Liver (tissue), 9 donors: ENCODE data around the gene TXNL1. TPM values are rescaled to one million over a fixed set of nuclear protein-coding genes. Genes with fewer than 3 reads are reported as not detected.

Experiments
- DNase-seq: peaks from one replicate; pipeline ENCODE4 v3.0.0-alpha.2; 2017; ENCODE audit warnings: low spot score
- H3K27ac ChIP-seq, 2 donors: one replicate each; pipeline ENCODE4 v1.7.0; 2013; ENCODE audit warnings: inconsistent platforms in 2 of 2, low read length in 2 of 2, control low read depth in 1 of 2, low read depth in 1 of 2, mild to moderate bottlenecking in 1 of 2
- H3K27me3 ChIP-seq, 4 donors: one replicate each; pipeline versions ENCODE4 v1.6.1 to v1.7.0; 2013; ENCODE audit warnings: low read length in 3 of 4, inconsistent platforms in 1 of 4, mild to moderate bottlenecking in 1 of 4, moderate library complexity in 1 of 4; ENCODE audit not compliant: control insufficient read depth in 4 of 4, insufficient read depth in 4 of 4
- H3K36me3 ChIP-seq, 4 donors: one replicate each; pipeline versions ENCODE4 v1.6.1 to v1.7.0; 2013; ENCODE audit warnings: low read length in 3 of 4, mild to moderate bottlenecking in 3 of 4, low read depth in 1 of 4, moderate library complexity in 1 of 4; ENCODE audit not compliant: control insufficient read depth in 4 of 4, insufficient read depth in 3 of 4
- H3K4me1 ChIP-seq, 4 donors: one replicate each; pipeline versions ENCODE4 v1.6.1 to v1.7.0; 2013; ENCODE audit warnings: low read length in 3 of 4, mild to moderate bottlenecking in 3 of 4, moderate library complexity in 1 of 4; ENCODE audit not compliant: control insufficient read depth in 4 of 4, insufficient read depth in 4 of 4
- H3K4me3 ChIP-seq, 3 donors: one replicate each; pipeline versions ENCODE4 v1.6.1 to v1.7.0; 2013; ENCODE audit warnings: low read length in 3 of 3, control low read depth in 1 of 3, low read depth in 1 of 3, mild to moderate bottlenecking in 1 of 3
- H3K9ac ChIP-seq, 2 donors: one replicate each; pipeline ENCODE4 v1.7.0; 2013; ENCODE audit warnings: low read length in 2 of 2, mild to moderate bottlenecking in 2 of 2, moderate library complexity in 2 of 2, control low read depth in 1 of 2, low read depth in 1 of 2
- H3K9me3 ChIP-seq, 4 donors: one replicate each; pipeline versions ENCODE4 v1.6.1 to v1.7.0; 2013; ENCODE audit warnings: low read length in 3 of 4; ENCODE audit not compliant: control insufficient read depth in 4 of 4
- ATF3 ChIP-seq: IDR thresholded peaks from 2 replicates; pipeline ENCODE4 v1.6.1; 2016; ENCODE audit warnings: antibody characterized with exemption
- CTCF ChIP-seq: fragments of 150-350 bp; IDR thresholded peaks from 2 replicates; pipeline ENCODE4 v1.5.1; 2017; ENCODE audit warnings: improper control_type of control experiment, low read depth, low read length; ENCODE audit not compliant: missing input control
- EGR1 ChIP-seq, 2 donors: IDR thresholded peaks; 2 replicates each; pipeline ENCODE4 v1.6.1; 2016 to 2018; ENCODE audit warnings: antibody characterized with exemption in 2 of 2, low read depth in 2 of 2
- FOXA1 ChIP-seq: IDR thresholded peaks from 2 replicates; pipeline ENCODE4 v1.6.1; 2016; ENCODE audit warnings: antibody characterized with exemption
- FOXA2 ChIP-seq: IDR thresholded peaks from 2 replicates; pipeline ENCODE4 v1.6.1; 2016; ENCODE audit warnings: antibody characterized with exemption
- GABPA ChIP-seq, 2 donors: IDR thresholded peaks in 1 of 2; conservative IDR thresholded peaks in 1 of 2; 2 replicates each; pipeline ENCODE4 v1.6.1; 2016; ENCODE audit warnings: antibody characterized with exemption in 2 of 2, mild to moderate bottlenecking in 1 of 2, moderate library complexity in 1 of 2
- HNF4A ChIP-seq, 2 donors: conservative IDR thresholded peaks; 2 replicates each; pipeline ENCODE4 v1.6.1; 2016; ENCODE audit warnings: antibody characterized with exemption in 2 of 2, mild to moderate bottlenecking in 2 of 2
- HNF4G ChIP-seq: IDR thresholded peaks from 2 replicates; pipeline ENCODE4 v1.6.1; 2016; ENCODE audit warnings: antibody characterized with exemption
- JUND ChIP-seq, 2 donors: IDR thresholded peaks; 2 replicates each; pipeline ENCODE4 v1.6.1; 2016; ENCODE audit warnings: antibody characterized with exemption in 2 of 2
- MAX ChIP-seq: IDR thresholded peaks from 2 replicates; pipeline ENCODE4 v1.6.1; 2016; ENCODE audit warnings: antibody characterized with exemption
- NR2F2 ChIP-seq: IDR thresholded peaks from 2 replicates; pipeline ENCODE4 v1.6.1; 2016; ENCODE audit warnings: antibody characterized with exemption
- RAD21 ChIP-seq, 2 donors: IDR thresholded peaks; 2 replicates each; pipeline ENCODE4 v1.6.1; 2016; ENCODE audit warnings: antibody characterized with exemption in 2 of 2, mild to moderate bottlenecking in 2 of 2
- REST ChIP-seq: IDR thresholded peaks from 2 replicates; pipeline ENCODE4 v1.6.1; 2016; ENCODE audit warnings: antibody characterized with exemption, mild to moderate bottlenecking
- RXRA ChIP-seq, 2 donors: IDR thresholded peaks; 2 replicates each; pipeline ENCODE4 v1.6.1; 2017 to 2018; ENCODE audit warnings: antibody characterized with exemption in 2 of 2, mild to moderate bottlenecking in 1 of 2
- SP1 ChIP-seq: IDR thresholded peaks from 2 replicates; pipeline ENCODE4 v1.6.1; 2018; ENCODE audit warnings: antibody characterized with exemption, mild to moderate bottlenecking
- TAF1 ChIP-seq: conservative IDR thresholded peaks from 2 replicates; pipeline ENCODE4 v1.6.1; 2016; ENCODE audit warnings: antibody characterized with exemption, mild to moderate bottlenecking
- YY1 ChIP-seq: IDR thresholded peaks from 2 replicates; pipeline ENCODE4 v1.6.1; 2016; ENCODE audit warnings: antibody characterized with exemption, mild to moderate bottlenecking
- WGBS: extraction: QIAGEN DNeasy Blood & Tissue Kit; methylation state at CpG from one replicate; pipeline ENCODE4 v1.1.7; 2013; 5-methylcytosine and 5-hydroxymethylcytosine counted together
- polyA plus RNA-seq, 2 donors: library from polyadenylated mRNA; stranded (reverse) in 1 of 2; unstranded in 1 of 2; fragments of 200-250 nt in 1 of 2; fragments of >200 nt in 1 of 2; fragmentation: Nextera tagmentation in 1 of 2; extraction: Ambion mirVana in 1 of 2; gene quantifications; one replicate each; pipeline versions ENCODE4 v1.2.1 to v1.2.3, GENCODE V29; 2013 to 2015
- total RNA-seq, 2 donors: library from RNA; depleted of rRNA; stranded (reverse); fragments of >200 nt; gene quantifications; one replicate each; pipeline ENCODE4 v1.2.3, GENCODE V29; 2014
- TF ChIP-seq, protein P1 (sequence below): IDR thresholded peaks from 2 replicates; pipeline ENCODE4 v1.6.1; 2016; ENCODE audit warnings: antibody characterized with exemption
- donor health status: healthy.
- donor health status: healthy.
- donor health status: healthy.
- donor health status: healthy.
- donor health status: healthy.

Gene TXNL1
- total and polyA plus RNA-seq, 4 donors: 23.1 to 65.7 (median 33.9) TPM

- peaks cover 0 to under 1% (median 0%) of the 10 kb centered on the region in 4 donors for H3K4me1 ChIP-seq
- 82% methylated on average over 2 of the region's 2 CpGs for WGBS
Measured at GRCh38 chr18:56662902-56663301, 24.5 kb upstream of the TXNL1 start.

More at GRCh38 chr18:56662902-56663301, 24.5 kb upstream of the TXNL1 start:
- Histone ChIP-seq H3K4me3 (no peak overlapping the region), H3K27ac (no peak overlapping the region), H3K9ac (no peak overlapping the region), H3K27me3 (no peaks in the 10 kb centered on the region), H3K9me3 (no peaks in the 10 kb centered on the region), H3K36me3 (no peaks in the 10 kb centered on the region)
- TF ChIP-seq RAD21 (IDR thresholded peaks at IDR 0.05) (no peak), TAF1 (no peak), HNF4G (no peak), FOXA2 (no peak), SP1 (no peak), EGR1 (IDR thresholded peaks at IDR 0.05; ENCODE audit: low read depth in 2 of 2) (no peak), FOXA1 (no peak), YY1 (no peak), NR2F2 (no peak), MAX (no peak), JUND (IDR thresholded peaks at IDR 0.05) (no peak), CTCF (no peak), RXRA (IDR thresholded peaks at IDR 0.05) (no peak), REST (no peak), HNF4A (conservative IDR thresholded peaks at IDR 0.05) (no peak), ATF3 (no peak), GABPA (IDR thresholded peaks at IDR 0.05 in 1 of 2, conservative IDR thresholded peaks at IDR 0.05 in 1 of 2) (no peak)
- TF ChIP-seq, protein P1, sequence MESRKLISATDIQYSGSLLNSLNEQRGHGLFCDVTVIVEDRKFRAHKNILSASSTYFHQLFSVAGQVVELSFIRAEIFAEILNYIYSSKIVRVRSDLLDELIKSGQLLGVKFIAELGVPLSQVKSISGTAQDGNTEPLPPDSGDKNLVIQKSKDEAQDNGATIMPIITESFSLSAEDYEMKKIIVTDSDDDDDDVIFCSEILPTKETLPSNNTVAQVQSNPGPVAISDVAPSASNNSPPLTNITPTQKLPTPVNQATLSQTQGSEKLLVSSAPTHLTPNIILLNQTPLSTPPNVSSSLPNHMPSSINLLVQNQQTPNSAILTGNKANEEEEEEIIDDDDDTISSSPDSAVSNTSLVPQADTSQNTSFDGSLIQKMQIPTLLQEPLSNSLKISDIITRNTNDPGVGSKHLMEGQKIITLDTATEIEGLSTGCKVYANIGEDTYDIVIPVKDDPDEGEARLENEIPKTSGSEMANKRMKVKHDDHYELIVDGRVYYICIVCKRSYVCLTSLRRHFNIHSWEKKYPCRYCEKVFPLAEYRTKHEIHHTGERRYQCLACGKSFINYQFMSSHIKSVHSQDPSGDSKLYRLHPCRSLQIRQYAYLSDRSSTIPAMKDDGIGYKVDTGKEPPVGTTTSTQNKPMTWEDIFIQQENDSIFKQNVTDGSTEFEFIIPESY: no peak
- DNase-seq: no peak
